H1 (cell line): Measurements from ENCODE around the gene PEX3. TPM values are rescaled to one million over a fixed set of nuclear protein-coding genes. Genes with fewer than 3 reads are reported as not detected.

Experiments
- polyA plus RNA-seq, 7 experiments: library from polyadenylated mRNA; depleted of rRNA in 3 of 7; stranded (reverse) in 5 of 7; unstranded in 2 of 7; fragments of >200 nt in 5 of 7; fragments of 200-250 nt in 2 of 7; gene quantifications; 1 replicate in 5 of 7; 2 replicates in 1 of 7; 4 replicates in 1 of 7; pipeline versions ENCODE4 v1.2.1 to v1.2.3, GENCODE V29; 2011 to 2013; ENCODE audit warnings: missing spikeins in 2 of 7, mixed read lengths in 2 of 7
- small RNA-seq: library from polyadenylated mRNA; stranded (forward); fragments of <200 nt; extraction: miRNeasy Mini kit (QIAGEN cat#:217004); gene quantifications from one replicate; pipeline ENCODE3, GENCODE V24; 2013; ENCODE audit not compliant: insufficient read depth
- total RNA-seq: library from RNA; stranded (reverse); fragmentation: NEBNext Ultra II Directional; extraction: Animal tissue kit (Norgen Biotek cat#: 25700); gene quantifications from 2 replicates; pipeline ENCODE4 v1.2.1, GENCODE V29; 2021

PEX3 gene
- total and polyA plus RNA-seq, 2 of the 8 experiments (the other 6 are each of a cell fraction or from before 2014, with no cell fraction given): 8.0 to 16.8 TPM

Small RNA genes lying within 50 kb of the gene (small RNA-seq; reads per million reads assigned to genes)
- 0.51 reads per million for gene RNA5SP221

Other genes starting within 250 kb of the PEX3 start
- 11.3 and 11.8 TPM in 2 replicates for gene ADAT2, start 110 bp upstream of the PEX3 start, total RNA-seq
- 3.5 and 4.3 TPM in 2 replicates for gene ADAT2, start 110 bp upstream of the PEX3 start, polyA plus RNA-seq (2011; rRNA removed)
- 47.2 and 47.4 TPM in 2 replicates for gene FUCA2, start 60.9 kb downstream of the PEX3 start, total RNA-seq
- 14.3 and 24.2 TPM in 2 replicates for gene FUCA2, start 60.9 kb downstream of the PEX3 start, polyA plus RNA-seq (2011; rRNA removed)
- gene PHACTR2, start 227.2 kb downstream of the PEX3 start, total RNA-seq: 131 and 136 TPM in 2 replicates
- gene PHACTR2, start 227.2 kb downstream of the PEX3 start, polyA plus RNA-seq (2011; rRNA removed): 12.3 and 16.9 TPM in 2 replicates